ENCODE measurements around the gene SPAG16. TPM values are rescaled to one million over a fixed set of nuclear protein-coding genes. Genes with fewer than 3 reads are reported as not detected.

Gene SPAG16
- total RNA-seq, 1 experiment from 2014 or later: 16.0 TPM

GRCh38 chr2:214128040-214128439, 843.8 kb downstream of the SPAG16 start:
- DNase-seq (ENCODE audit: low spot score): no peak
- H3K4me3 Mint-ChIP-seq: peak overlapping the region; percentile 49
- H3K9me3 Mint-ChIP-seq: peaks cover 15% of the 10 kb centered on the region
- ChIA-PET POLR2A (no interaction called here), CTCF (interaction anchor here (0.9 to 1.3 kb wide), 2 partner anchors 8 to 49 kb away, joined by 3 read pairs; no protein-coding TSS in a partner anchor)
- H3K27ac Mint-ChIP-seq: peak overlapping the region; percentile 97
- no peak for ATAC-seq
- TF ChIP-seq EMX1 (CRISPR knock-in tag; IDR thresholded peaks at IDR 0.05) (no peak), ZBTB43 (CRISPR knock-in tag; IDR thresholded peaks at IDR 0.05) (no peak), ERG (CRISPR knock-in tag; IDR thresholded peaks at IDR 0.05) (no peak), ZNF425 (CRISPR knock-in tag; conservative IDR thresholded peaks at IDR 0.05) (no peak), ZBTB21 (CRISPR knock-in tag; IDR thresholded peaks at IDR 0.05; ENCODE audit: borderline replicate concordance) (no peak), IRF1 (CRISPR knock-in tag; IDR thresholded peaks at IDR 0.05) (no peak), ATF3 (CRISPR knock-in tag; conservative IDR thresholded peaks at IDR 0.05) (no peak), TCF7 (CRISPR knock-in tag; IDR thresholded peaks at IDR 0.05; ENCODE audit: low read depth) (no peak)
- H3K4me1 Mint-ChIP-seq: peaks cover 55% of the 10 kb centered on the region
- H3K36me3 Mint-ChIP-seq: peaks cover 2% of the 10 kb centered on the region
- no peaks in the 10 kb centered on the region for H3K27me3 Mint-ChIP-seq (ENCODE audit: low read depth)

GRCh38 chr2:214130114-214130513, 845.9 kb downstream of the SPAG16 start:
- ChIA-PET POLR2A (no interaction called here), CTCF (no interaction called here)
- H3K4me1 Mint-ChIP-seq: peaks cover 45% of the 10 kb centered on the region
- no peak overlapping the region for H3K4me3 Mint-ChIP-seq
- peaks cover 15% of the 10 kb centered on the region for H3K9me3 Mint-ChIP-seq
- DNase-seq (ENCODE audit: low spot score): no peak
- no peak for ATAC-seq
- peaks cover 2% of the 10 kb centered on the region for H3K36me3 Mint-ChIP-seq
- no peaks in the 10 kb centered on the region for H3K27me3 Mint-ChIP-seq (ENCODE audit: low read depth)
- no peak overlapping the region for H3K27ac Mint-ChIP-seq
- TF ChIP-seq NFATC4 (CRISPR knock-in tag; IDR thresholded peaks at IDR 0.05) (no peak), CTCF (IDR thresholded peaks at IDR 0.05) (no peak), JAZF1 (CRISPR knock-in tag; IDR thresholded peaks at IDR 0.05) (no peak), ATF1 (CRISPR knock-in tag; IDR thresholded peaks at IDR 0.05) (no peak), CREB1 (CRISPR knock-in tag; IDR thresholded peaks at IDR 0.05) (no peak), ZNF263 (CRISPR knock-in tag; IDR thresholded peaks at IDR 0.05; ENCODE audit: low read depth) (no peak), GRHL2 (CRISPR knock-in tag; IDR thresholded peaks at IDR 0.05; ENCODE audit: insufficient replicate concordance, severe bottlenecking) (no peak), ELF4 (CRISPR knock-in tag; IDR thresholded peaks at IDR 0.05; ENCODE audit: low read depth) (no peak), SMAD3 (CRISPR knock-in tag; IDR thresholded peaks at IDR 0.05; ENCODE audit: borderline replicate concordance) (no peak), GABPB1 (CRISPR knock-in tag; IDR thresholded peaks at IDR 0.05) (no peak), MYBL2 (CRISPR knock-in tag; IDR thresholded peaks at IDR 0.05) (no peak), NFYB (CRISPR knock-in tag; conservative IDR thresholded peaks at IDR 0.05; ENCODE audit: low read depth) (no peak), ZNF512 (CRISPR knock-in tag; IDR thresholded peaks at IDR 0.05; ENCODE audit: borderline replicate concordance) (no peak), ZSCAN18 (CRISPR knock-in tag; IDR thresholded peaks at IDR 0.05) (no peak)
